NCI-H226 (cell line): ENCODE measurements around the gene FAM124B.
"Not testable (repeated sequence)": the region's sequence is repeated elsewhere in the genome, so short reads cannot be mapped to it uniquely, and the experiment has no call there.

ENCODE experiments used
- DNase-seq: peaks from one replicate; pipeline ENCODE4 v3.0.0-alpha.2; 2015

The FAM124B gene

DNA sequence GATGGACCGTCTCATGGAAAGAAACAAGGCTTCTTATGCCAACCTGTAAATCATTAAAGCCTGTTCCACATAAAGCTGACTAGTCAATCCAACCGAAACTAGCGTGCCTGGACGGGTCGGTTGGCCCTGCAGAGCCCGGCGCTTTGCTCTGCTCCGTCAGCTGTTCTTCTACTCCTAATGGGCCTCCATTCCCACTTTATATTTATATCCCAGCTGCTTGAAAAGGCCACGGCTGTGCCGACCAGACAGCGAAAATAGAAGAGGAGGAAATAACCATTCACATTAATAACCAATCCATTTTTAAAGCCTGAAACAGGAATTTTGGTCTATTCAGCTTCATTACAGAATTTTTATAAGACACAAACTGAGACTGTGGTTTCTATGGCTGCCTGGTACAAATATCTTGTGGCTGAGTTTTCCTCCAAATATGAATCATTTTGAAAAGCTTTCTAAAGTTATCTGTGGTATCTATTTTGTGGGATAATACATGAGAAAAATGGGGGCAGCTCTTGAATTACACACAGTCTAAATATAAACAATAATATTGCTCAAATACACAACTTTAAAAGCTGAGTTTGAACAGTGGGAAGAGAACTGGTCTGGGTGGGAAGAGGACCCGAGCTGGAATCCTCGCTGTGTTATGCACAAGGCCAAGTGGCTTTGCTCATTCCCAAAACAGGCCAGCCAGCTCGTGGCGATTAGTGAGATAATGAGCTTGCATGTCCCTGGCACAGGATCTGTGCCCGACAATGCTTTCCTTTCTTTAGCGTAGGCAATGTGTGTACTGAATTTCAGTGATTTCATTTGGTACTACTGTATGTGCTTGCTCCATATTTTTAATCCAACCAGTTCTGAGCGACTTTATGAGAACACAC lies 10.5 kb upstream of the FAM124B start:
- peak; percentile 16 for DNase-seq

DNA sequence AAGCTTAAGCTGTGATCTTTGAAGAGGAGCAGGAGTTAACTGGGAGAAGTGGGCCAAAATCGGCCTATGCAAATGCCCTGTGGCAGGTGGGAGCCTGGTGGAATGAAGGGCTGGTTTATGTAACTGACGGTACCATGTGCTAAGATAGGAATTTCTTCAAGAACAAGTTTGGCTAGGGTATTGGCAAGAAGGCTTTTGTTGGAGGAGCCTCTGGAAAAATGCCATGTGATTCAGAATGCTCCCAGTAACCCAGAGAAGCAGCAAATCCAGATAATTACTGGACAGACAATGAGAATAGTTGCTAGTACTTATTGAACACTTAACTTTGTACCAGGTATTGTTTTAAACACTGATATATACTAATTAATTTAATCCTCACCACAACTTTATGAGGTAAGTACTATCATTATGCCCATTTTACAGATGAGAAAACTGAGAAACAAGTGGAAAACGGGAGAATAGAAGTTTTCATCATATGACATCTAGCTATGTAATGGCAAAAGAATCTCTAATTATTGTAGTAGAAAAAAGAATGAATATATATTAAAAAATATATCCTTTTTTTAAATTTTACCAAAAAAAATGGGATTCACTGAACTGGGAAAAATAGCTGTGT lies 9.1 kb upstream of the FAM124B start:
- peak; percentile 38 for DNase-seq

DNA sequence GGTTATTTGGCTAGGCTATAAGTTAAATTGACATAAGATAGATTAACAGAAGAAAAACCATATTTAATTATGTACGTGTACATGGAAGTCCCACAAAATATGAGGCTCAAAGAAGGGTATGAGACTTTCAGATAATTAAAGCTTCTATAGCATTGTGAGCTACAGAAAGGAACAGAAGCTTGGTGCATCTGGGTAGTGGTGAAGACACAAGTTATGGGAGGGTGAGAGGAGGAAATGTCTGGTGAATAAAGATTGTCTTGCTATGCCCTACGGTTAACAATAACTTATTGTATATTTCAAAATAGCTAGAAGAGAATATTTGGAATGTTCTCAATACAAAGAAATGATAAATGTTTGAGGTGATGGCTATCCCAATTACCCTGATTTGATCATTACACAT lies 6.8 kb upstream of the FAM124B start:
- DNase-seq: no peak

DNA sequence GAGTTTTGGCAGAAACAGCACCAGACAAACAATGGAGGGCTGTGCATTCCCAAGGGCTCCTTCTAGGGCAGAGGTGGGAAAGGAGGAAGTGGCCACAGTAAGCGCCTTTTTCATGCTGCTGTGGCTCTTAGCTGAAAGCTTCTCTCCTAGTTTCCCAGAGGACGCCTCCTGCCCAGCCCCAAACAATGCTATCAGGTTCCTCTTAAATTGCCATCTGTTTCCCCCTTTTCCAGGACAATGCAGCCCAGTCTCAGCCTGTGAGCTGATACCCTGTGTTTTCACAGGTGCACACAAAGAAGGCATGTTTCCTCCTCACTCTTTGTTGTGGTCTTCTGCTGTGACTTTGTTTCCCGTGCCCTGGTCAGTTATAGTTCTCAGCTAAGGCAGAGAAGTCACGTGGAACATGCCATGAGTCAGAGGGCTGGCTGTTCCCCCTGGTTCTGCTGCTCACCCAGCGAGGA lies 5.4 kb upstream of the FAM124B start:
- DNase-seq: no peak

DNA sequence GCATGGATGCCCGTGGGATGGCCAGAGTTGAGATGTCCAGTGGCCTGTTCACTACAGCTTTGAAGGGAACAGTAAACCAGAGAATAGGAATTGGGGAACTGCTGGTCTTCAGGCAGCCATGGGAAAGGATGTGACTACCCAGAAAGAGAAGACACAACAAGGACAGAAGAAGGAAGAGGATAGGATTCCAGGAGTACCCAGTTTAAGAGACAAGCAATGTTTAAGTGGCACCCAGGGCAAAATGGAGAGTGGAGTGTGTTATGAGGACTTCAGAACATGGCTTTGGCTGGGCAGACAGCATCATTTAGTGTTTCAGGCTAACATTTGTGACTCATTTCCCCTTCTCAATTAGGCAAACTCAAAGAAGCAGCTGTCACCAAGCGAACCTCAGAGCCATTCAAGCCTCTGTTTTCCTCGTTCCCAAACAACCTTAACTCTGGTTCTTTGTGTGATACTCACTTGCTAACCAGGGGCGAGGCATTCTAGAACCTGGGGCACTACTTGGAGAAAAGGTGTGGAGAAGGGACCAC lies 4.0 kb upstream of the FAM124B start:
- no peak for DNase-seq

DNA sequence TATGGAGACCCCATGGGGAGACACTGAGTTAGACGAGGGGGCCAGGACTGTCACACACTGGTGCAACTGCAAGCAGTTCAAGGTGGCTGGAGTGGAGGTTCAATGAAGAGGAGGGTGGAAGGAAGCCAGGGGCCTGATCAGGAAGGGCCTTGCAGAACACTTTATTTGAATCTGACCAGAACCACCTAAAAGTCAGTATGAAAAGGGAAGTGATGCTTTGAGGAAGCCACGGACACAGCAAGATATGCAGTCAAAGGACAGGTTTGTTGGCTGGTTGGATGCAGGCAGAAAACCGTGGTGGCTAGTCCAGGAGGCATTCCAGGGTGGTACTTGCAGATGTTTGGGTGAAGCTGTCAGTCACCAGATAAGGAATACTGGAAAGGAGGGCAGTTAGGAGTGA lies 3.5 kb upstream of the FAM124B start:
- DNase-seq: no peak

DNA sequence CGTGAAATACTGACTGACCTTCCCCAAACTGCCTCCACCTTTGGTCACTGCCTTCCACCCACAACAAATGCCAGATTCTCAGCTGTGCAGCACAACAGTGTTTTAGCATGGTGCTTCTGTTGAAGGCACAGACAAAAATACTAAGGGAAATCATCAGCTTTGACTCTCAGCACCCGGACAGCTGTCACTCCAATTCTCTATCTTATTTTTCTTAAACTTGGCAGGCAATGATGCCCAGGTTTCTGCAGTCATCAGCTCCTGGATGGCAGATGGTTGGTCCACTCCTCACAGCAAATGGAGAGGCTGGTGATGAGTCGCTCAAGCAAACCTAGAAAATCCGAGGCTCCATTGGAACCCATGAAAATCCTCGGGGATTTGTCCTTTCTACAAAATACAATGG lies 2.9 kb upstream of the FAM124B start:
- no peak for DNase-seq

DNA sequence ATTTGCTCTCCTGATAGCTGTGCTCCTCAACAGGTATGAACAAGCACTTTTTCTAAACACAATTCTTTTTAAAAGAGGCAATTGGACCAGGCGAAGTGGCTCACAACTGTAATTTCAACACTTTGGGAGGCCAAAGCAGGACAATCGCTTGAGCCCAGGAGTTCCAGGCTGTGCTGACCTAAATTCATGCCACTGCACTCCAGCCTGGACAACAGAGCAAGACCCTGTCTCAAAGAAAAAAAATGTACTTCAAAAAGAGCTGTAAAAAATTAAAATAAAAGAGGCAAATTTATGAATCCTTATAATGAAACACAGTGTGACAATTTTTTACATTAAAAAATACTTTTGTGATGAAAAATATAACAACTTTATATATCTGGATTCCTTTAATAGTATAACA lies 1.8 kb upstream of the FAM124B start:
- no peak for DNase-seq

DNA sequence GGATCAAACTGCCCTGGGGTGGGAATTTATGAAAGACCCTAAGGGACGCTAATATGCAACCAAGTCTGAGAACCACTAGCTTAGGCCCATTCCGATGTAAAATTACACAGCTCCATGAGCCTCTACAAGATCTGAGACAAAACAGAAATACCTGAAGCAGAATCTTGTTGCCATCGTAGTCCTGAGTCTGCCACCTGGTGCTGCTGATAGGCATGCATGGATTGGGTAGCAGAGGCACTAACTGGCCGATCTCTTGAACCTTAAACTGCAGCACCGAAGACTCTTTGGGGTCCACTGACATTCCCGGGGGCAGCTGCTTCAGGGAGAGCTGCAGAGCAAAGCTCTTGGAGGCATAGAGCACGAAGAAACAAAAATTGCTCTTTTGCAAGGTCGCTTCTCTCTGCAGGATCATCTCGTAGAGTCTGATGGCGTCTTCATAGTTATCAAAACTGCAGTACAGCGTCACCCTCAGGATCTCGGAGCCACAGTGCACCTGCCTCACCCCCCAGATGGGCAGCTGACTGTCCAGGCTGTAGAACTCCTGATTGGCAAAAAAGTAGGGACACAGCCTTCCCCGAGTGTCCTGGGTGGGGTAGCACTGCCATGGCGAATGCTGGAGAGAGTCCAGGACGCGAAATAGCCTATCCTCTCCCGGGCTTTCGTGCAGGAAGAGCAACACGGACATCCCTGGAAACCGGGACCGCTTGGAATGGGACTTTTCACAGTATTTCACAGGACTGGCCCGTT lies 848 bp downstream of the FAM124B start:
- DNase-seq: no peak

DNA sequence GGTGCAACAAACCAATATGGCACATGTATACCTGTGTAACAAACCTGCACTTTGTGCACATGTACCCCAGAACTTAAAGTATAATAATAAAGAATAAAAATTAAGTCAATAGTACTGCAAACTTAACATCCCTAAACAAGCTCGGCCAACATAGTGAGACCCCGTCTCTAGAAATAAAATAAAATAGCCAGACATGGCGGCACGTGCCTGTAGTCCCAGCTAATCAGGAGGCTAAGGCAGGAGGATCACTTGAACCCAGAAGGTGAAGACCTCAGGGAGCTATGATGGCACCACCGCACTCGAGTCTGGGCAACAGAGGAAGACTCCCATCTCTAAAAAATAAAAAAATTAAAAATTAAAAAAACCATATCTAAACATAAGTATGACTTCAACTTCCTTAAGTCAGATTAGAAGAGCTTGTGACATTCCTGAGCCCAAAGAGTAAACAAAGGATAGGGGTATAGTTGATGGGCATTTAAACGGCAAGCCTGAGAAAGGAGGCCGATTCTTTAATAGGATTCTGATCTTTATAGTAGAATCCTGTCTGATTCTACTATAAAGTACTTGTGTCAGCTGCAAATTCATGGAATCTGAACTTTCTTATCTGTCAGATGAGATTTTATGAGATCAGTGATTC lies 1.6 kb downstream of the FAM124B start:
- no peak for DNase-seq

DNA sequence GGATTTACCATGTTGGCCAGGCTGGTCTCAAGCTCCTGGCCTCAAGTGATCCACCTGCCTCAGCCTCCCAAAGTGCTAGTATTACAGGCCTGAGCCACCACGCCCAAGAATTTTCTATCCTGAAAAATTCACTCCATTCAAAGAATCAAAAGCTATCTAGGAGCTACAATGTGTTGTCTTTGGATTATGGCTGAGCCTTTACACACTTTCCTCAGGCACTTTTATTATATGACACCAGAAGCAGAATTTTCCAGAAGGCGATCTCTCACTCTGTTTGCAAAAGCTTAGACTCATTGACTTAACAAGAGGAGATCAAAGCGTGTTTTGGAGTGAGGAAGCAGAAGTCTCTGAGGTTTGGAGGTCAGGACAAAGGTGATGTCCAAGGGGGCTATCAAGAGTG lies 3.6 kb downstream of the FAM124B start:
- no peak for DNase-seq

DNA sequence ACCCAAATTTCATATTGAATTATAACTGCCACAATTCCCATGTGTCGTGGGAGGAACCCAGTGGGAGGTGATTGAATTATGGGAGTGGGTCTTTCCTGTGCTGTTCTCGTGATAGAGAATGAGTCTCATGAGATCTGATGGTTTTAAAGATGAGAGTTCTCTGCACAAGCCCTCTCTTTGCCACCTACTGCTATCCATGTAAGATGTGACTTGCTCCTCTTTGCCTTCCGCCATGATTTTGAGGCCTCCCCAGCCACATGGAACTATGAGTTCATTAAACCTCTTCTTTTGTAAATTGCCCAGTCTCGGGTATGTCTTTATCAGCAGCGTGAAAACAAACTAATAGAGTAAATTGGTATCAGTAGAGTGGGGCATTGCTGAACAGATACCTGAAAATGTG lies 4.8 kb downstream of the FAM124B start:
- DNase-seq: not testable (repeated sequence)

DNA sequence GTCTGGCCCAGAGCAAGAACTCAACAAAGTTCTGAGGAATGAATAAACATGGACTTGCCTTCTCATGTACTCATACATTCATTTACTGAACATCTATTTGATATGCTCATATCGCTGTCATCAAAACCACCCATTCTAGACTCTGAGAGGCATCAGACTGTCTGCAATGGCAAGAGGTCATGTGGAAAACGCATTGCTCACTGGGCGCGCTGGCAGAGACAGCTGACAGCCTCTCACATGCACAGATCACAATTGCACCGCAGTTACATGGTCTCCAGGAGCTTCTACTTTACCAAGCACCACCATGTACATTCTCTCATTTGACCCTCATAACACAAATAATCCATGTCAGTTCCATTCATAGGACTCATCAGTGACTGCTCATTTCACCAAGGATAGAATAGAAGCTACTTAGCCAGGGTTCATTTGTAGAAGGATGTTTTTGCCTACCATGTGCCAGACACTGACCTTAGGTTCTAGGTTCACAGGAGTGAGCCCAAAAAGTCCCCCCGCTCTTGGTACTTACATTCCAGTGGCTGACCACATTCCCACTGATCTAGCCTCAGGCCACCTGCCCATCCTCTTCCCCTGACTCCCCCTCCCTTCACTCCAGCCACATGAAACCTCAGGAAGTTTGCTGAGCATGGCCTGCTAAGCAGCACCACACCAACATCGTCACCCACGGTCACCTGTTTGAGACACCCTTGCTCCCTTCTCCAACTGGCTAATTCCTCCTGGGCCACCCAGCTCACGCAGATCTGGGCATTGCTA lies 6.1 kb downstream of the FAM124B start:
- DNase-seq: no peak

DNA sequence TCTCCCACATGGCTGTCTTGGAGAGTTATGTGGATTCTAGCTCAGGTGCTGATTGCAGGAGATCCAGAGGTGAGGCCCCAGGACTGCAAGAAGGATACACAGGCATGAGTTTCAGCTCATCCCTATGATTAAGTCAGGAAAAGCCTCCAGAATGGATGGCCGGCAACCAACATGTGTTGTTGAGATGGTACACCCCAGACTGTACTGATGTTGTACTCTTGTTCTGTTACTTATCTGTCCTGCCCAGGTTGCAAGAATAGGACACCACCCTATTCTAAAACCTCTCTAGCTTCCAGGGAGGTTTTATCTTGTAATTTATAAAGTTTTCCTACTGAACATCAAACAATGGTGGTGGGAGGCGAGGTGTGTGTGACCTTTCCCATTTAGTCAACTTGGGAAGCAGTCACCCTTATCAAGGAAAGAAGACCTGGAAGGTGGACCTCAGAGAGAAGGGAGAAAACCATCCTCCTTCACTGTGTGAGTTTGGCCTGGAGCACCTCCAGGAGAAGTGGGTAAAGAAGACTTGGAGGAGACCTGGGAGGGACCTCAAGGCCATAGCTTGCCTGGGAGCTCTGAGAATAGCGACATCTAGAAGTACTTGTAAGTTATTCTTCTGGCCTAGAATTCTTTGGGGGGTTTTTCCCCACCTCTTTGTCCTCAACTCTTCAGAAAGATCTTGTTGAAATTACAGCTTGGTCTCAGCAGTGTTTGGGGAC lies 8.6 kb downstream of the FAM124B start:
- no peak for DNase-seq

DNA sequence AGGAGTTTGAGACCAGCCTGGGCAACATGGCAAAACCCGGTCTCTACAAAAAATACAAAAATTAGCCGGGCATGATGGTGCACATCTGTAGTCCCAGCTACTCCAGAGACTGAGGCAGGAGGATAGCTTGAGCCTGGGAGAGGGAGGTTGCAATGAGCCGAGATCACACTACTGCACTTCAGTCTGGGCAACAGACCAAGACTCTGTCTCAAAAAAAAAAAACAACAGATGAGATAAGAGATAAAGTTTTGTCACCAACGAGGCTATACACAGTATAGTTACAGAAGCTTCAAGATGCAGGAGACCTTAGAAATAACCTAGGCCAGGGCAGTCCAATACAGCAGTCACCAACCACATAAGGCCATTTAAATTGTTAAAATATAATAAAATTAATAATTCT lies 9.4 kb downstream of the FAM124B start:
- no peak for DNase-seq

DNA sequence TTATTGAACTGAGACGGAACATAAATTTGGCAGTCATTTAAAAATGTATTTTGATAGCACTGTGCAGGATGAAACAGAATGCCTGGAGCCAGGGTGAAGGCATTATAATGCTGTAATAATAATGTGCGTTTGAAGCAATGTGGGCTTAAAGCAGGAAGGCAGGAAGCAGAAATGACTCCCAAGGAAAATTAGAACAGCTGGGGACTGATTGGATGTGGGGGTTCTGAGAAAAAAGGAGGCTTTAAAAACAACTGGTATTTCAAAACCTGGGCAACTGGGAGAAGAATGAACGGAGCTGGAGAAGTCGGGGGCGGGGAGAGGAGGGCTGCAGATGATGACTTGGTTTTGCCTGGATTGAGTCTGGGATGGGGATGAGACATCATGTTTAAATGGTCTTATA lies 12.6 kb downstream of the FAM124B start:
- DNase-seq: no peak

DNA sequence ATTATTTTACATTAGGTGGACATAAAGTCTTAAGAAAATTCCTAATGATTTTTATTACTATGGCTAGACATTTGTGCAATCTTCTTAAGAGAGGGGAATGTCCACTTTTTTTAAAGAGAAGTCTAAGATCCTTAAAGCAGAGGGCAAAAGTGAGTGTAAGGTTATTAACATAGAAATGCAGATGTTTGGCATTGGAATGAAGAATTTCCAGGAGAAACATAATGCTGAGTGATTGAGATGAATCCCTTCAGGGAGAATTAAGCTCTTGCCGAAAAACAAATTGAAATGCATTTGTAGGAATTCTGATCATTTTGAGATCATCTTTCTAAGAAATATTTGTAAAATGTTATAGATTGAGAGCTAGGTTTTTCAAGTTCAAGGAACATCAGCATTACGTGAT lies 15.0 kb downstream of the FAM124B start:
- DNase-seq: no peak

DNA sequence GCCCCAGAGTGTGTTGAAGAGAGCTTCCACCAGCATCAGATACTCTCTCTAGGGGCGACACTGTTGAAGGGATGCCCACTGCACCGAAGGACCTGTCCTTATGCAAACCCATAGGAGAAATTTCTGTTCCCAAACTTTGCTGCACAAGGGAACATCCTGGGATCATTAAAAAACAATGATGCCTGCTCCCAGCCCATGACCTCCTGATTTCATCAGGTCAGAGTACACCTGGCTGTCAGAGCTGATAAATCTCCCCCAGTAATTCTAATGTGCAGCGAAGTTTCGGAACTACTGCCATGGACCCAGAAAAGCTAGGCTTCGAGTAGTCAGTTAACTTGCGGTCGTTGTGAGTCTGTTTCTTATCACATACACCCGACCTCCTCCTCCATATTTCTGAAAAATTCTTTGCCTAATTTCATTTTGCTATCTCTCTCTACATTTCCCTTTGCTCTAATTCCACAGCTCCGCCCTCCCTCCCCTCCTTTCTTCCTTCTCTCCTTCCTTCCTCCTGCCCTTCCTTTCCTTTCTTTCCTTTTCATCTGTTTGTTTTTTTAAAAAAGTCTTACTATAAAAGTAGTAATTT lies 18.8 kb downstream of the FAM124B start:
- DNase-seq: no peak

DNA sequence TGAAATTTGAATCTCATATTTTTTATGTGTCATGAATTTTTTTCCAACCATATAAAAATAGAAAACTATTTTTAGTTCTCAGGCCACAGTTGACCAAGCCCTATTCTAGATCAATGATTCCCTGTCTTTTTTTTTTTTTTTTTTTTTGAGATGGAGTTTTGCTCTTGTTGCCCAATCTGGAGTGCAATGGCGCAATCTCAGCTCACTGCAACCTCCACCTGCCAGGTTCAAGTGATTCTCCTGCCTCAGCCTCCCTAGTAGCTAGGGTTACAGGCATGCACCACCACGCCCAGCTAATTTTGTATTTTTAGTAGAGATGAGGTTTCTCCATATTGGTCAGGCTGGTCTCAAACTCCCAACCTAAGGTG lies 19.6 kb downstream of the FAM124B start:
- not testable (repeated sequence) for DNase-seq

DNA sequence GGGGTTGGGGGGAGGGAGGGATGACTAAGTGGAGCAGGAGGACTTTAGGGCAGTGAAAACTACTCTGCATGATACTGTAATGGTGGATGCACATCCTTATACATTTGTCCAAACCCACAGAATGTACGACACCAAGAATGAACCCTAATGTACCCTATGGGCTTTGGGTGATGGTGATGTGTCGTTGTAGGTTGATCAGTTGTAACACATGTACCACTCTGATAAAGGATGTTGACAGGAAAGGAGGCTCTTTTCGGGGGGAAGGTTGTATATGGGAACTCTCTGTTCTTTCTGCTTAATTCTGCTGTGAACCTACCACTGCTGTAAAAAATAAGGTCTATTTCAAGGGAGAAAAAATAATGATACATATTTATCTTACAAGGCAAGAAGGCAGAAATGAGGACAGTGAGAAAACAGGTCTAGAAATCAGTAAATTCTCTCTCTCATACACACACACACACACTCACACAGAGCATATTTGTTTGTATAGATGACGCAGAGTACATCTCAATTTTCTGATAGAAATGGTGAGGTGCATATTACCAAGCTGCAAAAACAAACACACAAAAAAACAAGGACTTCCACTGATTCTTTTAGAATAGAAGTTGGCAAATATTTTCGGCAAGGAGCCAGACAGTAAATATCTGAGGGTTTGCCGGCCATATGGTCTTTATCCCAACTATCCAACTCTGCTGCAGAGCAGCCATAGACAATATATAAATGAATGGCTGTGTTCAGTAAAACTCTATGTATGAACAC lies 20.2 kb downstream of the FAM124B start:
- no peak for DNase-seq
